ENCODE measurements around the gene KL. TPM values are rescaled to one million over a fixed set of nuclear protein-coding genes. Genes with fewer than 3 reads are reported as not detected.

Gene KL
- total RNA-seq, 2 experiments from 2014 or later, result not detected

DNA sequence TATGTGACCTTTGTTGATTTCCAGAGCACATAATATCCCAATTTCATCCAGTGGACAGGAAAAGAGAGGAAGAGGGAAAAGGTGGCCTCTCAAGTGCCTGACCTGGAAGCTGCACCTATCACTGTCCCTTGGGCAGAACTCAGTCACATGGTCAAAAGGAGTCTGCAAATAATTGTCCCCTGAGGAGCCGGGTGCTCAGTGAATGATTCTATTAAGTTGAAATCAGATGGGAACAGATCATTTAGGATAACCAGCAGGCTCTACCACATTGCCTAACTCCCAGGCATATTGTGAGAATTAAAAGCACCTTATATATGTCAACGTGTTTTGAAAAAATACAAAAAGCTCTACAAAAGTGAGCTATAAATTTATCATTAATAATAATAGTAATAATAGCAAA, 6.8 kb downstream of the KL start:
- Histone ChIP-seq H3K4me3 (ENCODE audit: low read length) (no peak overlapping the region), H3K27ac (ENCODE audit: low read depth in 1 of 2, low read length in 2 of 2) (no peak overlapping the region), H3K4me1 (ENCODE audit: insufficient read depth, low read length) (no peaks in the 10 kb centered on the region), H3K27me3 (ENCODE audit: control insufficient read depth in 1 of 2, insufficient read depth in 2 of 2, low read length in 2 of 2) (peaks cover 12 to 26% of the 10 kb centered on the region in 2 experiments), H3K9me3 (ENCODE audit: control insufficient read depth in 1 of 2, insufficient read depth in 1 of 2, low read length in 2 of 2) (no peaks in the 10 kb centered on the region), H3K36me3 (ENCODE audit: insufficient read depth, low read length) (no peaks in the 10 kb centered on the region)
- ChIA-PET POLR2A (no interaction called here), CTCF (no interaction called here)
- H3K27ac Mint-ChIP-seq, result no peak overlapping the region
- no peak for DNase-seq
- H3K27me3 Mint-ChIP-seq, result peaks cover 53% of the 10 kb centered on the region
- H3K9me3 Mint-ChIP-seq, result no peaks in the 10 kb centered on the region
- no peaks in the 10 kb centered on the region for H3K4me1 Mint-ChIP-seq (ENCODE audit: low read depth)
- no peak overlapping the region for H3K4me3 Mint-ChIP-seq
- TF ChIP-seq, protein P1, sequence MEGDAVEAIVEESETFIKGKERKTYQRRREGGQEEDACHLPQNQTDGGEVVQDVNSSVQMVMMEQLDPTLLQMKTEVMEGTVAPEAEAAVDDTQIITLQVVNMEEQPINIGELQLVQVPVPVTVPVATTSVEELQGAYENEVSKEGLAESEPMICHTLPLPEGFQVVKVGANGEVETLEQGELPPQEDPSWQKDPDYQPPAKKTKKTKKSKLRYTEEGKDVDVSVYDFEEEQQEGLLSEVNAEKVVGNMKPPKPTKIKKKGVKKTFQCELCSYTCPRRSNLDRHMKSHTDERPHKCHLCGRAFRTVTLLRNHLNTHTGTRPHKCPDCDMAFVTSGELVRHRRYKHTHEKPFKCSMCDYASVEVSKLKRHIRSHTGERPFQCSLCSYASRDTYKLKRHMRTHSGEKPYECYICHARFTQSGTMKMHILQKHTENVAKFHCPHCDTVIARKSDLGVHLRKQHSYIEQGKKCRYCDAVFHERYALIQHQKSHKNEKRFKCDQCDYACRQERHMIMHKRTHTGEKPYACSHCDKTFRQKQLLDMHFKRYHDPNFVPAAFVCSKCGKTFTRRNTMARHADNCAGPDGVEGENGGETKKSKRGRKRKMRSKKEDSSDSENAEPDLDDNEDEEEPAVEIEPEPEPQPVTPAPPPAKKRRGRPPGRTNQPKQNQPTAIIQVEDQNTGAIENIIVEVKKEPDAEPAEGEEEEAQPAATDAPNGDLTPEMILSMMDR (IDR thresholded peaks at IDR 0.05), result no peak
- intact Hi-C loops (cut with DNase I, micrococcal nuclease), result no loop called here
- no peak for ATAC-seq (ENCODE audit: poor library complexity)
- no peaks in the 10 kb centered on the region for H3K36me3 Mint-ChIP-seq (ENCODE audit: low read depth)

- H3K4me1 Mint-ChIP-seq (ENCODE audit: low read depth), result no peaks in the 10 kb centered on the region
- no peak overlapping the region for H3K27ac ChIP-seq (ENCODE audit: low read depth in 1 of 2, low read length in 2 of 2)
- no peaks in the 10 kb centered on the region for H3K9me3 ChIP-seq (ENCODE audit: control insufficient read depth in 1 of 2, insufficient read depth in 1 of 2, low read length in 2 of 2)
- DNase-seq (no peak), ATAC-seq (ENCODE audit: poor library complexity) (no peak)
- POLR2A ChIA-PET, result no interaction called here
- H3K9me3 Mint-ChIP-seq, result no peaks in the 10 kb centered on the region
- H3K4me3 Mint-ChIP-seq, result no peak overlapping the region
- H3K36me3 Mint-ChIP-seq (ENCODE audit: low read depth), result no peaks in the 10 kb centered on the region
- H3K4me1 ChIP-seq (ENCODE audit: insufficient read depth, low read length), result no peaks in the 10 kb centered on the region
- intact Hi-C loops (cut with DNase I, micrococcal nuclease), result no loop called here
- no peaks in the 10 kb centered on the region for H3K36me3 ChIP-seq (ENCODE audit: insufficient read depth, low read length)
- H3K27me3 Mint-ChIP-seq, result peaks cover 31% of the 10 kb centered on the region
- TF ChIP-seq, protein P1 (IDR thresholded peaks at IDR 0.05), result no peak
- CTCF ChIA-PET, result no interaction called here
- H3K27ac Mint-ChIP-seq, result no peak overlapping the region
- H3K4me3 ChIP-seq (ENCODE audit: low read length), result no peak overlapping the region
- H3K27me3 ChIP-seq (ENCODE audit: control insufficient read depth in 1 of 2, insufficient read depth in 2 of 2, low read length in 2 of 2), result peaks cover 9 to 11% of the 10 kb centered on the region in 2 experiments
These were observed 9.1 kb downstream of the KL start for GRCh38 chr13:33025220-33025744.

DNA sequence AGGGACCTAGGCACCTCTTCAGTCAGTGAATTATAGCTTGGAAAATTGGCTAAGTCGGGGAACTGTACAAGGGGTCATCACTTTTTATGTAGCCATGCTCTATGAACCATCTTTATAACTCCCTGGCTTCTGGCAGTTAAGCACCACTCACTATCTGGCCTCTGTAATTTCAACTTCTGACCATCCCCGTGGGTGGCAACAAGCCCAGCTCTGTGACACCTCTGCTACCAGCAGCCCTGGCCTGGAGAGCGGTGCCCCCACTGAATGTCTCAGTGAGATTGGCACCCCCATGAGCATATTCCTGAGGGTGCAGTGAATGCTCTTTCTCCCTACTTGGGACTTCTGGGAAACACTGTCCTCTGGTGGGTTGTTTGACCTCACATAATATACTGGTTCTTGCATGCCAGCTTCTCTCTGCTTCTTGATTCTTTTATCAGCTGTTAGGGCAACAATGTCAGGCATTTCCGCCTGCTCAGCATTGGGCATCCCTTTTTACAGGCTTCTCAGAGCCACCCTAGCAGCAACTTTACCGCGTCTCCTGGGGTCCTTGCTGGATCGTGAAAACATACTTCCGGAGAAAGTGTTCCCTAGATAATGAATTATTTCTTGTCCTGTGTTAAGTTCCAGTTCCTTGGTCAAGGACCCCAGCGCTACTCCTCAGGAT, 10.4 kb downstream of the KL start:
- no peaks in the 10 kb centered on the region for H3K9me3 Mint-ChIP-seq
- intact Hi-C loops (cut with DNase I, micrococcal nuclease), result no loop called here
- no peak for DNase-seq
- ChIA-PET CTCF (no interaction called here), POLR2A (no interaction called here)
- no peak overlapping the region for H3K4me3 Mint-ChIP-seq
- Histone ChIP-seq H3K27me3 (ENCODE audit: control insufficient read depth in 1 of 2, insufficient read depth in 2 of 2, low read length in 2 of 2) (peaks cover 0 to 4% of the 10 kb centered on the region in 2 experiments), H3K36me3 (ENCODE audit: insufficient read depth, low read length) (no peaks in the 10 kb centered on the region), H3K27ac (ENCODE audit: low read depth in 1 of 2, low read length in 2 of 2) (no peak overlapping the region), H3K4me1 (ENCODE audit: insufficient read depth, low read length) (no peaks in the 10 kb centered on the region), H3K9me3 (ENCODE audit: control insufficient read depth in 1 of 2, insufficient read depth in 1 of 2, low read length in 2 of 2) (no peaks in the 10 kb centered on the region), H3K4me3 (ENCODE audit: low read length) (no peak overlapping the region)
- H3K36me3 Mint-ChIP-seq (ENCODE audit: low read depth), result no peaks in the 10 kb centered on the region
- no peaks in the 10 kb centered on the region for H3K4me1 Mint-ChIP-seq (ENCODE audit: low read depth)
- no peak overlapping the region for H3K27ac Mint-ChIP-seq
- ATAC-seq (ENCODE audit: poor library complexity), result no peak
- peaks cover 26% of the 10 kb centered on the region for H3K27me3 Mint-ChIP-seq
- TF ChIP-seq, protein P1 (IDR thresholded peaks at IDR 0.05), result no peak
